Measurements from ENCODE around the gene TSSK6.
A peak's percentile ranks its signal among the peaks of the same experiment; 100 is the strongest.

TSSK6 gene

GRCh38 chr19:19475015-19475765, 40.2 kb downstream of the TSSK6 start:
- TF ChIP-seq EP300 (IDR thresholded peaks at IDR 0.05; ENCODE audit: borderline replicate concordance) (no peak), EGR1 (IDR thresholded peaks at IDR 0.05) (no peak), MAX (IDR thresholded peaks at IDR 0.05) (no peak), RAD21 (IDR thresholded peaks at IDR 0.05; ENCODE audit: low read depth) (no peak), TEAD4 (IDR thresholded peaks at IDR 0.05) (no peak), TCF12 (IDR thresholded peaks at IDR 0.05; ENCODE audit: low read depth) (no peak), USF1 (IDR thresholded peaks at IDR 0.05) (no peak), ZBTB7A (IDR thresholded peaks at IDR 0.05; ENCODE audit: low read depth) (no peak), TAF1 (IDR thresholded peaks at IDR 0.05; ENCODE audit: low read depth) (no peak), FOXM1 (IDR thresholded peaks at IDR 0.05; ENCODE audit: borderline replicate concordance, low read depth) (no peak)

DNA sequence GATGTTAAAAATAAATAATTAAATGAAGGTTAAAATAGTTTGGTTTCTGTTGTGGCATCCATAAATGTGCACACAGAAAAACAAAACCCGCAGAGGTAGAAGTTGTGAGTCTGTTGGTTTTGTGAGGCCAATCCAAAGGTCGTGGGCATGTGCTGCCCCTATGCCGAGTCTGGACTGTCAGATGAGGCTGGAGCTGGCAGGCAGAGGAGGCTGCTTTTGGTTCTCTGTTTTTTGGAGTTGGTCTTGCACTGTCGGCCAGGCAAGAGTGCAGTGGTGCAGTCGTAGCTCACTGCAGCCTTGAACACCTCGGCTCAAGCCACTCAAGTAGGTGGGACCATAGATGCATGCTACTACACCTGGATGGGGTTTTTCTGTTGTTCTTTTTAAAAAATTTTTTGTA, 43.7 kb downstream of the TSSK6 start:
- TF ChIP-seq REST (IDR thresholded peaks at IDR 0.05; ENCODE audit: low read depth) (no peak), ZBTB7A (IDR thresholded peaks at IDR 0.05; ENCODE audit: low read depth) (no peak), YY1 (IDR thresholded peaks at IDR 0.05; ENCODE audit: low read depth) (no peak), NFIC (IDR thresholded peaks at IDR 0.05) (no peak), FOXM1 (IDR thresholded peaks at IDR 0.05; ENCODE audit: borderline replicate concordance, low read depth) (no peak), CEBPB (IDR thresholded peaks at IDR 0.05) (no peak), CREB1 (IDR thresholded peaks at IDR 0.05; ENCODE audit: low read depth) (no peak), TCF12 (IDR thresholded peaks at IDR 0.05; ENCODE audit: low read depth) (no peak), RAD21 (IDR thresholded peaks at IDR 0.05; ENCODE audit: low read depth) (no peak), TAF1 (IDR thresholded peaks at IDR 0.05; ENCODE audit: low read depth) (no peak), EGR1 (IDR thresholded peaks at IDR 0.05) (no peak)

DNA sequence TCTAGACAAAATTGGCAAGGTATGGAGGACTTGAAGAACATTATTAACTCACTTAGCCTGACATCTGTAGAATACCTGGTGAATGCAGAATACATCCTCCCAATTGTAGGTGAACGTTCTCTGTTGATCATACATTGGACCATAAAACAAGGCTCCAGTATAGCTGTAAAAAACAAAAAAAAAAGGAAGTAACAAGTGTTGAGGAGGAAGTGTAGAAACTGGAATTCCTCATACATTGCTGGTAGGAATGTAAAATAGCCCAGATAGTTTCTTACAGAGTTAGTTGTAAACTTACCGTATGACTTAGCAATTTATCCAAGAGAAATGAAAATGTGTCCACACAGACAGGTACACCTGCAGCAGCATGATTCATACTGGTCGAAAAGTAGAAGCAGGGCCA, 44.8 kb downstream of the TSSK6 start:
- TF ChIP-seq FOXM1 (IDR thresholded peaks at IDR 0.05; ENCODE audit: borderline replicate concordance, low read depth) (no peak), ZBTB7A (IDR thresholded peaks at IDR 0.05; ENCODE audit: low read depth) (no peak), REST (IDR thresholded peaks at IDR 0.05; ENCODE audit: low read depth) (no peak), TCF12 (IDR thresholded peaks at IDR 0.05; ENCODE audit: low read depth) (no peak), CEBPB (IDR thresholded peaks at IDR 0.05) (no peak), TEAD4 (IDR thresholded peaks at IDR 0.05) (no peak), MAX (IDR thresholded peaks at IDR 0.05) (no peak), RAD21 (IDR thresholded peaks at IDR 0.05; ENCODE audit: low read depth) (no peak), USF1 (IDR thresholded peaks at IDR 0.05) (no peak), TAF1 (IDR thresholded peaks at IDR 0.05; ENCODE audit: low read depth) (no peak), NFIC (IDR thresholded peaks at IDR 0.05) (no peak), EGR1 (IDR thresholded peaks at IDR 0.05) (no peak), YY1 (IDR thresholded peaks at IDR 0.05; ENCODE audit: low read depth) (no peak), CREB1 (IDR thresholded peaks at IDR 0.05; ENCODE audit: low read depth) (no peak), EP300 (IDR thresholded peaks at IDR 0.05; ENCODE audit: borderline replicate concordance) (no peak)

DNA sequence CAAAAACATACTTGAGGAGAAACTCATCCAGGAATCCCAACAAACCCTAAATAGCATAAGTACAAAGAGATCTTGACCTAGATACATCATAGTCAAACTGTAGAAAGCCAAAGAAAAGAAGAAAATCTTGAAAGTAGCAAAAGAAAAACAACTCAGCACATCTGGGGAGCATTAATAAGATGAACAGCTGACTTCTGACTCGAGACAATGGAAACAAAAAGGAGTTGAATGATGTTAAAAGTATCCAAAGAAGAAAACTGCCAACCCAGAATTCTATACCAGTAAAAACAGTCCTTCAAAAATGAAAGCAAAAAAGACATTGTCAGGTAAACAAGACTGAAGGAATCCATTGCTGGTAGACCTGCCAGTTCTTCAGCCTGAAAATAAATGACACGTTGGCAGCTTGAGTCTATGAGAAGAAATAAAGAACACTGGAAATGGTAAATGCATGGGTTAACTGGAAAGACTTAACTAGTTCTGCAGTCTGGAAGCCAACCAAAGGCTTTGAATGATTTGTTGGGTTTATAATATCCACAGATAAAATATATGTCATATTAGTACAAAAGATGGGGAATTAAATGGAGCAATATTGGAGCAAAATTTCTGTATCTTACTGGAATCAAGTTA, 46.8 kb downstream of the TSSK6 start:
- TF ChIP-seq USF1 (IDR thresholded peaks at IDR 0.05) (0 out of 2 replicates have a peak, but pooled peaks have one; percentile 16), ZBTB7A (IDR thresholded peaks at IDR 0.05; ENCODE audit: low read depth) (no peak), TAF1 (IDR thresholded peaks at IDR 0.05; ENCODE audit: low read depth) (no peak), REST (IDR thresholded peaks at IDR 0.05; ENCODE audit: low read depth) (no peak), RAD21 (IDR thresholded peaks at IDR 0.05; ENCODE audit: low read depth) (no peak), EP300 (IDR thresholded peaks at IDR 0.05; ENCODE audit: borderline replicate concordance) (no peak)

Measured in Ishikawa (cell line).